AG10803 (cell line): ENCODE results near the gene DVL3.

Experiments used
- DNase-seq: peaks from one replicate; pipeline ENCODE4 v3.0.0; 2010; ENCODE audit warnings: low read depth
- H3K4me3 ChIP-seq: 2 replicates; pipeline ENCODE4 v1.5.1; 2011; ENCODE audit warnings: mild to moderate bottlenecking, low read length, control low read depth
- CTCF ChIP-seq: conservative IDR thresholded peaks from 2 replicates; pipeline ENCODE4 v1.5.1; 2011; ENCODE audit warnings: mild to moderate bottlenecking, low read length, control low read depth, inconsistent platforms

DVL3 gene

GRCh38 chr3:184164648-184165330, 9.6 kb downstream of the DVL3 start:
- H3K4me3 ChIP-seq: no peak overlapping the region
- no peak for DNase-seq
- no peak for TF ChIP-seq CTCF

GRCh38 chr3:184165543-184165942, 10.4 kb downstream of the DVL3 start:
- TF ChIP-seq CTCF: no peak
- no peak for DNase-seq
- H3K4me3 ChIP-seq: no peak overlapping the region

GRCh38 chr3:184166671-184167070, 11.5 kb downstream of the DVL3 start:
- no peak overlapping the region for H3K4me3 ChIP-seq
- no peak for DNase-seq
- no peak for TF ChIP-seq CTCF

GRCh38 chr3:184167786-184168185, 12.6 kb downstream of the DVL3 start:
- no peak overlapping the region for H3K4me3 ChIP-seq
- no peak for TF ChIP-seq CTCF
- no peak for DNase-seq

- no peak for TF ChIP-seq CTCF
- DNase-seq: peak; percentile 62
- H3K4me3 ChIP-seq: no peak overlapping the region
Observed at GRCh38 chr3:184168363-184169120, 13.4 kb downstream of the DVL3 start.

GRCh38 chr3:184169896-184170875, 15.0 kb downstream of the DVL3 start:
- no peak for DNase-seq
- TF ChIP-seq CTCF: no peak

More at GRCh38 chr3:184169896-184170875, 15.0 kb downstream of the DVL3 start:
- H3K4me3 ChIP-seq: no peak overlapping the region
